ENCODE data around the gene ACSL6.

ACSL6 gene

DNA sequence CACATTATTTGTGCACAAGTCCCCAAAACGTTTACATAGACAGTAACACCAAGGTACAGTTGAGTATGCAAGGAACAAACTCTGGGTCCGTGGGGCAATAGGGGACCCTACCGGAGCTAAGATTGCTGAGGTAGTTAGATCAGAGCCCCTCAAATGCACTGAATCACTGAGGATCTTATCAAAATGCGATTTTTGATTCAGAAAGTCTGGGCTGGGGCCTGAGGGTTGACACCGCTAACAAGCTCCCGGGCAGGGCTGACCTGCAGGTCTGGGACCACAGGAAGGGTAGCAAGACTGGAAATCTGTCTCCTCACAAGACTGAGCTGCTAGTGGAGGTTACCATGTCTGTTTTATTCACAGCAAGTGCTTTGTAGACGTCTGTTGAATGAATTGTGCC, 47.2 kb upstream of the ACSL6 start:
- H3K36me3 ChIP-seq: no peaks in the 10 kb centered on the region
- no peaks in the 10 kb centered on the region for H3K27me3 ChIP-seq (ENCODE audit: insufficient read depth, low read depth, severe bottlenecking)
- DNase-seq: no peak
- TF ChIP-seq CTCF (IDR thresholded peaks at IDR 0.05; ENCODE audit: low read depth, low read length): no peak
- H3K27ac ChIP-seq: no peak overlapping the region
- H3K4me3 ChIP-seq (ENCODE audit: low read depth, low read length): no peak overlapping the region
- H3K9me3 ChIP-seq (ENCODE audit: severe bottlenecking): no peaks in the 10 kb centered on the region

DNA sequence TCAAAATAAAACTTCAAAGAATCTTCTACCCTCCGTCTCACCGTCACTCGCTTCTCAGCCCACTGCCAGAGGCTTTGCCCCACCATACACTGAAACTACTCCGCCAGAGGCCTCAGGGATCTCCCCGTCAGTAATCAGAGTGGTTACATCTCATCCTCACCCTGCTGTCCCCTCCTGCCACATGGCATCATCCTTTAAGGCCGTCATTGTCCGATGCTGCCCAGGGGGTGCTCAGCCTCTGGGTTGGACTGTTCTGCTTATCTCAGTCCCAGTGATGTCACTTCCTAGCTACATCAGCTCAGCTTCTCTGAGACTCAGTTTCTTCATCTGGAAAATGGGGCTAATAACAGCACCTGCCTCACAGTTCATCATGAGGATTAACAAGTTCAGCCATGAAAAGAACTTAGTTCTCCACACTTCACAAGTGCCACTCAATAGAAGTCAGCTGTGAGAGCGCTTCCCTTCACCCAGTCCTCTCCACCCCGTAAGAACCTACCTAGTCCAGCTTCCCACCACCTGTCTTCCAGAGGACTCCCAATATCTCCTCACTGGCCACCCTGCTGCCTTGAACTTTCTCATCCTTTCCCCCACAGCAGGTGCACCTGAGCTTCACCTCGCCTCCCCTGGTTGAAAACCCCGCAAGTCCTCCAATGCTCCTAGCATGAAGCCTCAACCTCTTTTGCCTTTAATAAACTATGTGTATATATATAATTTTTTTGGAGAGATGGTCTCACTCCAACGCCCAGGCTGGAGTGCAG, 46.2 kb upstream of the ACSL6 start:
- no peak overlapping the region for H3K27ac ChIP-seq
- peak; percentile 3 for DNase-seq
- no peak overlapping the region for H3K4me3 ChIP-seq (ENCODE audit: low read depth, low read length)
- no peaks in the 10 kb centered on the region for H3K27me3 ChIP-seq (ENCODE audit: insufficient read depth, low read depth, severe bottlenecking)
- no peaks in the 10 kb centered on the region for H3K36me3 ChIP-seq
- TF ChIP-seq CTCF (IDR thresholded peaks at IDR 0.05; ENCODE audit: low read depth, low read length): no peak
- no peaks in the 10 kb centered on the region for H3K9me3 ChIP-seq (ENCODE audit: severe bottlenecking)

DNA sequence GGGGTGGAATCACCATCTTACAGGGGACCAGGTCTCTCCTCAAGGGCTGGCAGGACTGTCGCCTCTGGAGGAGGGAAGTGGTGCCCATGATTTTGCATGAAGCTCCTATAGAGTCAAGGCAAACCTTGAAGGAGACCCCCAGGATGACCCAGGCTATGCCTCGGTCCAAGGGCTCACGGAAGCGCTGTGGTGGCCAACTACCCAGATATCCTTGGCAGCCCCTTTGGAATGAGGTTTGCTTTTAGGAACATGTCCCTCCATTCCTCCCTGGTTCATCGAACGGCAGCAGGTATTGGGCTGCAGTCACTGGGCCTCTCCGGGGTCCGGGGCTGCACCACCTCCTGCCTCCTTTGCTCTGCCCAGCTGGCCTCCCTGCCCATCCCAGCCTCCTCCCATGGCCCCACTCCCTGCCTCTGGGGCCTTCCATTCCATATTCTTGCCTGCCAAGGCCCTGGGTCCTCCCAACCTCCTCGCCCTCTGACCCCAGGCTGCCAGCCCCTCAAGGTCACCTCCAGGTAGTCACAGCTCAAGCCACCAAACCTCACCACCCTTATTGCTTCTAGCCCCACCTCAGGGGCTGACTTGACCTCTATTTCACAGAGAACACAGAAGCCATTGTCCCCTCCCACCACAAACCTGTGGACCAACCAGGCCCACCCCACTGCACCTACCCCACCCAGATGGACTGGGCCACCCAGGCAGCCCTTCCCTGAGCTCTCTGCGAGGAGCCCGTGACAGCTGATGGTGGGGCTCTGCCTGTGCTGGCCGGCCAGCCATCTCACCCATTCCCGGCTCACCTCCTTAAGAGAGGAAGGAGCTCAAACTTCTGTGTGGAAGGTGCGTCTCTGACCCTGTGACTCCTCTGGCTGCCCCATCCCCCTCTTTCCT, 45.4 kb upstream of the ACSL6 start:
- Histone ChIP-seq H3K36me3 (no peaks in the 10 kb centered on the region), H3K9me3 (ENCODE audit: severe bottlenecking) (no peaks in the 10 kb centered on the region), H3K4me3 (ENCODE audit: low read depth, low read length) (no peak overlapping the region), H3K27ac (no peak overlapping the region), H3K27me3 (ENCODE audit: insufficient read depth, low read depth, severe bottlenecking) (no peaks in the 10 kb centered on the region)
- TF ChIP-seq CTCF (IDR thresholded peaks at IDR 0.05; ENCODE audit: low read depth, low read length): no peak
- DNase-seq: peak; percentile 3

- Histone ChIP-seq H3K27ac (no peak overlapping the region), H3K4me3 (ENCODE audit: low read depth, low read length) (no peak overlapping the region), H3K9me3 (ENCODE audit: severe bottlenecking) (no peaks in the 10 kb centered on the region), H3K36me3 (no peaks in the 10 kb centered on the region), H3K27me3 (ENCODE audit: insufficient read depth, low read depth, severe bottlenecking) (no peaks in the 10 kb centered on the region)
- peak; percentile 20 for DNase-seq
- TF ChIP-seq CTCF (IDR thresholded peaks at IDR 0.05; ENCODE audit: low read depth, low read length): no peak
Observed at GRCh38 chr5:132055808-132056609, 44.6 kb upstream of the ACSL6 start.

DNA sequence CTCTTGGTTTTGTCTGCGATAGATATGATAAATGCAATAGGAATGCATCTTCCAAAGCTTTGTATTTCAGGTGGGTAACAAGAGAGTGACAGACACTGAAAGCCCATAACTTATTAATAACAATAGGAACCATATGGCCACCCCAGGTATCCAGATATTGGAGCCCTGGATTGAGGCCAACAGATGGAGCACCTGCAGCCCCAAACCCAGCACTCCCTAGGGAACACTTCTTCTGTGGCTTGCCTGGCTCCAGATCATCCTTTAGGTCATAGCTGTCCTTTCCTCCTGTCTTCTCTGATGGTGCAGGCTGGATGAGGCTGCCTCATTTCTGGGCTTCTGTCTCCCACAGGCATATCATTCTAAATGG, 44.0 kb upstream of the ACSL6 start:
- no peaks in the 10 kb centered on the region for H3K36me3 ChIP-seq
- DNase-seq: peak; percentile 6
- no peak overlapping the region for H3K4me3 ChIP-seq (ENCODE audit: low read depth, low read length)
- H3K9me3 ChIP-seq (ENCODE audit: severe bottlenecking): no peaks in the 10 kb centered on the region
- H3K27ac ChIP-seq: no peak overlapping the region
- no peaks in the 10 kb centered on the region for H3K27me3 ChIP-seq (ENCODE audit: insufficient read depth, low read depth, severe bottlenecking)
- TF ChIP-seq CTCF (IDR thresholded peaks at IDR 0.05; ENCODE audit: low read depth, low read length): no peak

Data from WERI-Rb-1 (cell line).